HCT116 (cell line): ENCODE results near the gene STK32B. TPM values are rescaled to one million over a fixed set of nuclear protein-coding genes. Genes with fewer than 3 reads are reported as not detected.

Source experiments
- ATAC-seq: fragments of 200-7000 bp; cut with Tn5 transposase; 2 replicates; pipeline ENCODE4 v1.9.1; 2020; ENCODE audit warnings: mild to moderate bottlenecking, moderate library complexity
- BruUV-seq: library from RNA; stranded (reverse); fragments of 400-500 nt; replicated peaks from 2 replicates; lab custom pipeline; 2021; lab: Mats Ljungman, UMichigan
- CTCF ChIA-PET: fragments of 300-600 bp; sonication (Branson Sonifier 250); formaldehyde crosslinking; loops from one replicate; lab custom pipeline; 2021; ENCODE audit warnings: antibody characterized with exemption; lab: Charles Lee
- POLR2A ChIA-PET: fragments of 300-600, 350-600 bp; sonication (Branson Sonifier 250); formaldehyde crosslinking; loops from one replicate; lab custom pipeline; 2021; ENCODE audit warnings: antibody characterized with exemption; lab: Charles Lee
- RAD21 ChIA-PET, 2 experiments: fragments of 300-600 bp; sonication (Branson Sonifier 250); formaldehyde crosslinking; loops; one replicate each; lab custom pipeline; 2023; ENCODE audit warnings: low total read pairs in 2 of 2; ENCODE audit not compliant: uncharacterized antibody in 2 of 2, unreplicated experiment in 2 of 2, low non-redundant PET in 1 of 2; lab: Charles Lee
- DNase-seq: peaks from one replicate; pipeline ENCODE4 v3.0.0-alpha.2; 2010; ENCODE audit warnings: low read depth, low spot score
- H2AFZ ChIP-seq: fragments of 200-600 bp; shearing (Covaris generic), sonication (generic); 2 replicates; pipeline ENCODE4 v1.6.1; 2017; ENCODE audit warnings: low read depth, mixed run types, mixed read lengths, antibody characterized with exemption, low read length; ENCODE audit not compliant: poor library complexity, severe bottlenecking
- H3K27ac ChIP-seq: 2 replicates; pipeline ENCODE4 v1.5.1; 2012; ENCODE audit warnings: low read depth, low read length
- H3K27me3 ChIP-seq: fragments of 200-600 bp; sonication (generic); 2 replicates; pipeline ENCODE4 v1.6.1; 2016; ENCODE audit warnings: mixed run types, low read length, mixed read lengths; ENCODE audit not compliant: insufficient read depth
- H3K36me3 ChIP-seq, 2 experiments: fragments of 200-500 bp in 1 of 2; fragments of 200-600 bp in 1 of 2; sonication (Bioruptor generic) in 1 of 2; sonication (generic) in 1 of 2; 2 replicates each; pipeline versions ENCODE4 v1.5.1 to v1.6.1; 2014 to 2016; ENCODE audit warnings: low read length in 2 of 2, inconsistent platforms in 1 of 2, mixed read lengths in 1 of 2, mixed run types in 1 of 2; ENCODE audit not compliant: insufficient read depth in 2 of 2, control insufficient read depth in 1 of 2
- H3K4me1 ChIP-seq, 2 experiments: fragments of 200-600 bp in 1 of 2; sonication (generic) in 1 of 2; 2 replicates each; pipeline versions ENCODE4 v1.5.1 to v1.6.1; 2012 to 2017; ENCODE audit warnings: low read length in 2 of 2, inconsistent platforms in 1 of 2, mild to moderate bottlenecking in 1 of 2, mixed read lengths in 1 of 2, mixed run types in 1 of 2, moderate library complexity in 1 of 2; ENCODE audit not compliant: insufficient read depth in 2 of 2, control insufficient read depth in 1 of 2
- H3K4me2 ChIP-seq: fragments of 200-600 bp; sonication (generic); 2 replicates; pipeline ENCODE4 v1.6.1; 2017; ENCODE audit warnings: mixed run types, low read length, mixed read lengths
- H3K4me3 ChIP-seq, 2 experiments: fragments of 200-600 bp in 1 of 2; sonication (generic) in 1 of 2; replicated peaks in 1 of 2; 2 replicates each; pipeline ENCODE4 v1.5.1; 2011 to 2016; ENCODE audit warnings: low read length in 2 of 2, control low read depth in 1 of 2, low read depth in 1 of 2, mild to moderate bottlenecking in 1 of 2, mixed read lengths in 1 of 2, mixed run types in 1 of 2
- H3K79me2 ChIP-seq: fragments of 200-600 bp; sonication (generic); 2 replicates; pipeline ENCODE4 v1.6.1; 2017; ENCODE audit warnings: mild to moderate bottlenecking, mixed run types, low read length, moderate library complexity, mixed read lengths; ENCODE audit not compliant: insufficient read depth
- H3K9ac ChIP-seq: fragments of 200-600 bp; sonication (generic); 2 replicates; pipeline ENCODE4 v1.6.1; 2016; ENCODE audit warnings: low read length, mixed read lengths
- H3K9me2 ChIP-seq: fragments of 200-600 bp; sonication (generic), shearing (Covaris generic); 2 replicates; pipeline ENCODE4 v1.6.1; 2017; ENCODE audit warnings: mixed run types, mild to moderate bottlenecking, moderate library complexity; ENCODE audit not compliant: insufficient read depth
- H3K9me3 ChIP-seq, 2 experiments: fragments of 200-500 bp in 1 of 2; fragments of 200-600 bp in 1 of 2; sonication (Bioruptor generic) in 1 of 2; sonication (generic) in 1 of 2; 2 replicates each; pipeline ENCODE4 v1.6.1; 2014 to 2017; ENCODE audit warnings: low read length in 2 of 2, mixed read lengths in 2 of 2, inconsistent platforms in 1 of 2, low read depth in 1 of 2, mild to moderate bottlenecking in 1 of 2, mixed run types in 1 of 2, moderate library complexity in 1 of 2; ENCODE audit not compliant: control insufficient read depth in 1 of 2, insufficient read depth in 1 of 2
- H4K20me1 ChIP-seq: fragments of 200-600 bp; sonication (generic), shearing (Covaris generic); 2 replicates; pipeline ENCODE4 v1.6.1; 2017; ENCODE audit warnings: mixed run types, mild to moderate bottlenecking, moderate library complexity; ENCODE audit not compliant: insufficient read depth
- ATF3 ChIP-seq: IDR thresholded peaks from 2 replicates; pipeline ENCODE4 v1.6.1; 2012
- CBX3 ChIP-seq: IDR thresholded peaks from 2 replicates; pipeline ENCODE4 v1.6.1; 2012; ENCODE audit warnings: low read depth
- CEBPB ChIP-seq: IDR thresholded peaks from 2 replicates; pipeline ENCODE4 v1.6.1; 2012; ENCODE audit warnings: low read depth
- CTCF ChIP-seq, 3 experiments: fragments of 200-600 bp in 1 of 3; sonication (generic) in 1 of 3; IDR thresholded peaks in 2 of 3; conservative IDR thresholded peaks in 1 of 3; 2 replicates each; pipeline ENCODE4 v1.5.1; 2012 to 2017; ENCODE audit warnings: low read depth in 2 of 3, low read length in 2 of 3, antibody characterized with exemption in 1 of 3, borderline replicate concordance in 1 of 3, control low read depth in 1 of 3, mild to moderate bottlenecking in 1 of 3, mixed read lengths in 1 of 3, mixed run types in 1 of 3, moderate library complexity in 1 of 3; ENCODE audit not compliant: insufficient read depth in 1 of 3
- EZH2phosphoT487 ChIP-seq: fragments of 200-600 bp; IDR thresholded peaks from 2 replicates; pipeline ENCODE4 v1.6.1; 2018; ENCODE audit warnings: antibody characterized with exemption, borderline replicate concordance
- FOSL1 ChIP-seq: IDR thresholded peaks from 2 replicates; pipeline ENCODE4 v1.6.1; 2012; ENCODE audit warnings: low read depth
- POLR2A ChIP-seq: IDR thresholded peaks from 2 replicates; pipeline ENCODE4 v1.7.0; 2011; ENCODE audit warnings: borderline replicate concordance; ENCODE audit not compliant: insufficient read depth, insufficient read length; ENCODE audit errors: extremely low read depth
- REST ChIP-seq: IDR thresholded peaks from 2 replicates; pipeline ENCODE4 v1.6.1; 2012; ENCODE audit warnings: low read depth
- TCF7L2 ChIP-seq: IDR thresholded peaks from 2 replicates; pipeline ENCODE4 v1.7.0; 2011; ENCODE audit warnings: borderline replicate concordance, inconsistent platforms; ENCODE audit not compliant: insufficient read depth, insufficient read length; ENCODE audit errors: extremely low read depth
- YY1 ChIP-seq: IDR thresholded peaks from 2 replicates; pipeline ENCODE4 v1.6.1; 2011; ENCODE audit warnings: low read length, low read depth, moderate library complexity, mild to moderate bottlenecking; ENCODE audit not compliant: insufficient replicate concordance; ENCODE audit errors: extremely low read depth
- ZBTB33 ChIP-seq: IDR thresholded peaks from 2 replicates; pipeline ENCODE4 v1.6.1; 2011; ENCODE audit warnings: mild to moderate bottlenecking, low read length, moderate library complexity; ENCODE audit not compliant: insufficient replicate concordance; ENCODE audit errors: extremely low read depth
- ZFX ChIP-seq: fragments of 450-650 bp; IDR thresholded peaks from 2 replicates; pipeline ENCODE4 v1.6.1; 2017
- intact Hi-C: fragments of 100-400 bp; cut with micrococcal nuclease; formaldehyde crosslinking; loops from 2 replicates; pipeline ENCODE4 v1.10.0; 2022
- total RNA-seq: library from RNA; stranded (reverse); gene quantifications from one replicate; pipeline ENCODE4 v1.2.1, GENCODE V29; 2021; ENCODE audit not compliant: unreplicated experiment

STK32B gene
- total RNA-seq, 1 experiment from 2014 or later, result not detected

GRCh38 chr4:5465529-5465928 is 414.2 kb downstream of the STK32B start (continued):
- no peak for TF ChIP-seq REST
- no peak for TF ChIP-seq EZH2phosphoT487
- no peak for TF ChIP-seq FOSL1

GRCh38 chr4:5465956-5466355 is 414.7 kb downstream of the STK32B start:
- no peaks in the 10 kb centered on the region for H3K4me1 ChIP-seq
- no peaks in the 10 kb centered on the region for H4K20me1 ChIP-seq
- H3K4me2 ChIP-seq, result no peak overlapping the region
- peaks cover 14% of the 10 kb centered on the region; the same call in 1 of the 2 replicates for H3K27me3 ChIP-seq
- intact Hi-C loops, result no loop called here
- DNase-seq (no peak), ATAC-seq (no peak)
- H3K9ac ChIP-seq, result no peak overlapping the region
- no peak overlapping the region for H2AFZ ChIP-seq
- TF ChIP-seq POLR2A, result no peak
- no peak for TF ChIP-seq ATF3
- TF ChIP-seq CEBPB, result no peak
- no peak for TF ChIP-seq CTCF (IDR thresholded peaks at IDR 0.05 in 2 of 3, conservative IDR thresholded peaks at IDR 0.05 in 1 of 3; ENCODE audit: borderline replicate concordance in 1 of 3, insufficient read depth in 1 of 3, low read depth in 2 of 3, low read length in 2 of 3)
- TF ChIP-seq FOSL1, result no peak
- no peak for TF ChIP-seq CBX3
- TF ChIP-seq ZFX, result no peak
- no peak for TF ChIP-seq TCF7L2
- no peak for TF ChIP-seq ZBTB33
- TF ChIP-seq REST, result no peak
- no peak for TF ChIP-seq YY1
- no TSS peak for BruUV-seq
- POLR2A ChIA-PET, result no interaction called here
- H3K27ac ChIP-seq, result no peak overlapping the region
- no peaks in the 10 kb centered on the region for H3K36me3 ChIP-seq
- H3K4me3 ChIP-seq, result no peak overlapping the region
- CTCF ChIA-PET, result no interaction called here
- H3K9me3 ChIP-seq, result no peaks in the 10 kb centered on the region
- H3K9me2 ChIP-seq, result no peaks in the 10 kb centered on the region
- RAD21 ChIA-PET, result no interaction called here
- no peaks in the 10 kb centered on the region for H3K79me2 ChIP-seq
